ENCODE data around the gene DGKI.

GRCh38 chr7:137732168-137732567, 114.6 kb downstream of the DGKI start:
- TF ChIP-seq FOXJ3 (CRISPR knock-in tag; IDR thresholded peaks at IDR 0.05; ENCODE audit: borderline replicate concordance), result no peak
- no peak for TF ChIP-seq CTCF (IDR thresholded peaks at IDR 0.05)
- no peak for TF ChIP-seq ATF2 (CRISPR knock-in tag; IDR thresholded peaks at IDR 0.05; ENCODE audit: borderline replicate concordance, low read depth)
- no peak for TF ChIP-seq MAX (CRISPR knock-in tag; IDR thresholded peaks at IDR 0.05)
- no peak for TF ChIP-seq JUN (CRISPR knock-in tag; IDR thresholded peaks at IDR 0.05)
- no peak for TF ChIP-seq E2F4 (CRISPR knock-in tag; IDR thresholded peaks at IDR 0.05; ENCODE audit: borderline replicate concordance, low read depth)
- TF ChIP-seq ATF3 (CRISPR knock-in tag; conservative IDR thresholded peaks at IDR 0.05), result no peak
- no peak for TF ChIP-seq ATF6 (CRISPR knock-in tag; IDR thresholded peaks at IDR 0.05)
- TF ChIP-seq FOXP1 (CRISPR knock-in tag; IDR thresholded peaks at IDR 0.05; ENCODE audit: borderline replicate concordance), result no peak
- TF ChIP-seq ZNF219 (CRISPR knock-in tag; IDR thresholded peaks at IDR 0.05; ENCODE audit: borderline replicate concordance), result no peak
- no peak for TF ChIP-seq CBFB (CRISPR knock-in tag; IDR thresholded peaks at IDR 0.05; ENCODE audit: low read depth)
- no peak for TF ChIP-seq FOXP4 (CRISPR knock-in tag; IDR thresholded peaks at IDR 0.05)
- no peak for TF ChIP-seq E2F5 (CRISPR knock-in tag; IDR thresholded peaks at IDR 0.05)
- TF ChIP-seq NR2C2 (CRISPR knock-in tag; IDR thresholded peaks at IDR 0.05), result no peak
